A549 (cell line): ENCODE data around the gene USP46. TPM values are rescaled to one million over a fixed set of nuclear protein-coding genes. Genes with fewer than 3 reads are reported as not detected.

Source experiments
- ATAC-seq, 2 experiments: fragments of 200-7000 bp in 1 of 2; fragments of >200 bp in 1 of 2; cut with Nextera tagmentation in 1 of 2; cut with Tn5 transposase in 1 of 2; 3 replicates each; pipeline versions ENCODE4 v1.8.0 to v1.9.1; 2018 to 2020; ENCODE audit warnings: mild to moderate bottlenecking in 1 of 2, moderate library complexity in 1 of 2
- CTCF ChIA-PET: fragments of 300-600 bp; sonication (Branson Sonifier 250); formaldehyde crosslinking; extraction: SDS; loops from one replicate; lab custom pipeline; 2021; ENCODE audit warnings: antibody characterized with exemption, inconsistent platforms; lab: Yijun Ruan, JAX
- POLR2A ChIA-PET: fragments of 350-600 bp; formaldehyde crosslinking; extraction: SDS; loops from one replicate; lab custom pipeline; 2021; ENCODE audit warnings: antibody characterized with exemption, inconsistent platforms; lab: Yijun Ruan, JAX
- DNase-seq, 2 experiments: peaks; one replicate each; pipeline versions ENCODE4 v3.0.0 to v3.0.0-alpha.2; 2011 to 2016; ENCODE audit warnings: low read depth in 1 of 2, low spot score in 1 of 2
- FAIRE-seq: peaks from 2 replicates; lab custom pipeline; 2011; peaks lifted over from hg19 to GRCh38; lab: Jason Lieb, UNC
- H3K27ac ChIP-seq, 2 experiments: fragments of >200 bp; sonication (Bioruptor Twin); formaldehyde crosslinking; 3 replicates each; pipeline ENCODE4 v1.5.1; 2016 to 2017
- H3K4me1 ChIP-seq: fragments of >200 bp; sonication (Bioruptor Twin); formaldehyde crosslinking; 3 replicates; pipeline ENCODE4 v1.6.1; 2016
- H3K4me2 ChIP-seq: fragments of >200 bp; sonication (Bioruptor Twin); formaldehyde crosslinking; 3 replicates; pipeline ENCODE4 v1.6.1; 2016
- H3K4me3 ChIP-seq: fragments of >200 bp; sonication (Bioruptor Twin); formaldehyde crosslinking; 3 replicates; pipeline ENCODE4 v1.5.1; 2016
- H3K9me3 ChIP-seq: fragments of >200 bp; sonication (Bioruptor Twin); formaldehyde crosslinking; 3 replicates; pipeline ENCODE4 v1.6.1; 2016
- ATOH8 ChIP-seq: fragments of 250-450 bp; sonication (Bioruptor Pico); IDR thresholded peaks from 2 replicates; pipeline ENCODE4 v1.5.0; 2020; ENCODE audit warnings: low read depth, mild to moderate bottlenecking, moderate library complexity
- BCL3 ChIP-seq: fragments of >200 bp; sonication (Bioruptor Twin); formaldehyde crosslinking; IDR thresholded peaks from 3 replicates; pipeline ENCODE4 v1.6.1; 2016
- BHLHE40 ChIP-seq: IDR thresholded peaks from 2 replicates; pipeline ENCODE4 v1.6.1; 2012; ENCODE audit warnings: low read depth, low read length, inconsistent platforms
- CBX2 ChIP-seq: fragments of 200-600 bp; sonication (generic); IDR thresholded peaks from 2 replicates; pipeline ENCODE4 v1.6.1; 2016; ENCODE audit warnings: low read depth, mild to moderate bottlenecking, borderline replicate concordance
- EHMT2 ChIP-seq: fragments of 200-600 bp; sonication (generic); IDR thresholded peaks from 2 replicates; pipeline ENCODE4 v1.6.1; 2016; ENCODE audit warnings: antibody characterized with exemption, low read depth, mild to moderate bottlenecking, moderate library complexity
- HDAC2 ChIP-seq: fragments of 200-600 bp; sonication (generic); IDR thresholded peaks from 2 replicates; pipeline ENCODE4 v1.6.1; 2016
- HEYL ChIP-seq: fragments of 250-450 bp; sonication (Bioruptor Pico); IDR thresholded peaks from 2 replicates; pipeline ENCODE4 v1.8.0; 2021; ENCODE audit warnings: mild to moderate bottlenecking, moderate library complexity
- HOXA7 ChIP-seq: fragments of 250-450 bp; sonication (Bioruptor Pico); IDR thresholded peaks from 2 replicates; pipeline ENCODE4 v1.5.0; 2020; ENCODE audit warnings: mild to moderate bottlenecking, moderate library complexity
- HOXB5 ChIP-seq: fragments of 250-450 bp; sonication (Bioruptor Pico); IDR thresholded peaks from 2 replicates; pipeline ENCODE4 v1.5.0; 2020; ENCODE audit warnings: mild to moderate bottlenecking, moderate library complexity
- JUN ChIP-seq, 2 experiments: fragments of >200 bp; sonication (Bioruptor Twin); formaldehyde crosslinking; IDR thresholded peaks; 2 replicates in 1 of 2; 3 replicates in 1 of 2; pipeline ENCODE4 v1.6.1; 2016 to 2017
- KDM1A ChIP-seq: fragments of 200-600 bp; sonication (generic); IDR thresholded peaks from 2 replicates; pipeline ENCODE4 v1.6.1; 2016; ENCODE audit warnings: low read depth, mild to moderate bottlenecking
- MAZ ChIP-seq: fragments of 150-350 bp; IDR thresholded peaks from 2 replicates; pipeline ENCODE4 v1.6.1; 2014; ENCODE audit warnings: antibody characterized with exemption, low read depth, low read length, borderline replicate concordance
- NFE2L2 ChIP-seq: fragments of 150-350 bp; conservative IDR thresholded peaks from 2 replicates; pipeline ENCODE4 v1.6.1; 2014; ENCODE audit warnings: low read length
- NPAS2 ChIP-seq: fragments of 250-450 bp; sonication (Bioruptor Pico); IDR thresholded peaks from 2 replicates; pipeline ENCODE4 v1.8.0; 2022; ENCODE audit warnings: mild to moderate bottlenecking, moderate library complexity, borderline replicate concordance
- NR3C1 ChIP-seq: fragments of >200 bp; sonication (Bioruptor Twin); formaldehyde crosslinking; IDR thresholded peaks from 3 replicates; pipeline ENCODE4 v1.6.1; 2017
- PBX3 ChIP-seq: IDR thresholded peaks from 2 replicates; pipeline ENCODE4 v1.6.1; 2012
- RAD21 ChIP-seq, 2 experiments: fragments of >200 bp in 1 of 2; sonication (Bioruptor Twin) in 1 of 2; formaldehyde crosslinking in 1 of 2; IDR thresholded peaks in 1 of 2; conservative IDR thresholded peaks in 1 of 2; 2 replicates in 1 of 2; 3 replicates in 1 of 2; pipeline ENCODE4 v1.6.1; 2012 to 2018; ENCODE audit warnings: inconsistent platforms in 1 of 2
- SMC3 ChIP-seq: fragments of >200 bp; sonication (Bioruptor Twin); formaldehyde crosslinking; IDR thresholded peaks from 3 replicates; pipeline ENCODE4 v1.6.1; 2018; ENCODE audit warnings: inconsistent platforms
- SREBF2 ChIP-seq: fragments of 450-650 bp; IDR thresholded peaks from 2 replicates; pipeline ENCODE4 v1.6.1; 2014; ENCODE audit warnings: mild to moderate bottlenecking, moderate library complexity
- TP53 ChIP-seq: fragments of 250-450 bp; sonication (Bioruptor Pico); IDR thresholded peaks from 2 replicates; pipeline ENCODE4 v1.5.0; 2021; ENCODE audit warnings: mild to moderate bottlenecking, moderate library complexity
- ZC3H11A ChIP-seq: fragments of 450-650 bp; IDR thresholded peaks from 2 replicates; pipeline ENCODE4 v1.6.1; 2014; ENCODE audit warnings: antibody characterized with exemption, mild to moderate bottlenecking
- ZFP36 ChIP-seq: fragments of 450-650 bp; IDR thresholded peaks from 2 replicates; pipeline ENCODE4 v1.6.1; 2014; ENCODE audit warnings: borderline replicate concordance; ENCODE audit not compliant: partially characterized antibody
- ZSCAN20 ChIP-seq: fragments of 250-450 bp; sonication (Bioruptor Pico); IDR thresholded peaks from 2 replicates; pipeline ENCODE4 v1.8.0; 2022; ENCODE audit warnings: mild to moderate bottlenecking, moderate library complexity
- WGBS: methylation state at CpG from one replicate; pipeline ENCODE4 v1.1.6; 2017; ENCODE audit errors: missing lambda C conversion rate; 5-methylcytosine and 5-hydroxymethylcytosine counted together
- polyA plus RNA-seq, 4 experiments: library from polyadenylated mRNA; depleted of rRNA in 3 of 4; stranded (reverse); fragments of >200 nt; fragmentation: RNase III in 1 of 4; extraction: RNeasy Plus Mini Kit Qiagen cat#74134 plus additional on column Dnase treatment in 1 of 4; gene quantifications; 2 replicates in 3 of 4; 3 replicates in 1 of 4; pipeline ENCODE4 v1.2.3, GENCODE V29; 2011 to 2017
- TF ChIP-seq, protein P1 (sequence below): fragments of 450-650 bp; IDR thresholded peaks from 2 replicates; pipeline ENCODE4 v1.6.1; 2014; ENCODE audit warnings: antibody characterized with exemption
- TF ChIP-seq, protein P2 (sequence below): IDR thresholded peaks from 2 replicates; pipeline ENCODE4 v1.6.1; 2012
- TF ChIP-seq, protein P3 (sequence below): fragments of >200 bp; sonication (Bioruptor Twin); formaldehyde crosslinking; IDR thresholded peaks from 2 replicates; pipeline ENCODE4 v1.6.1; 2016

The USP46 gene
- polyA plus RNA-seq, 2 of the 4 experiments (the other 2 are of a cell fraction), result 5.6 to 15.9 TPM

DNA sequence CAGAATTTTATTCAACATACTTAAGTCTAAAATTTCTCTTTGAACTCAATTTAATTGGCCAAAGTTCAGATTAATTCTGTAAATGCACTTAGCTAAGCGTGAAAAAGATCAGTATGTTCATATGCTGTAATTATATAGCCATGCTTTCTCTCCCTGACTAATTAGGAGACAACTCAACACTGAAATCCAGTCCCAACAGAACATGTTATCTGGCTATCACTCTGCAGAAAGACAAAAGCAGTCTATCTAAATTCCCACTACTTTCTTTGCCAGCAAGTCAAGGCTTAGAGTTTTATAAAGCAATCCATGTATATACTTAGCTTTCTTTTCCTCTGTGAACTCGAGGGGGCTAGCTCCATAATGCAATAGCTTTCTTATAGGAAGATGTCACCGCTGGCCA is 16.0 kb upstream of the USP46 start:
- Histone ChIP-seq H3K27ac (no peak overlapping the region), H3K4me3 (no peak overlapping the region), H3K9me3 (no peaks in the 10 kb centered on the region), H3K4me2 (no peak overlapping the region), H3K4me1 (no peaks in the 10 kb centered on the region)
- ChIA-PET POLR2A (no interaction called here), CTCF (no interaction called here)
- DNase-seq, result no peak
- no peak for ATAC-seq
- FAIRE-seq, result no peak
- TF ChIP-seq BHLHE40 (no peak), ZSCAN20 (CRISPR knock-in tag) (no peak), NFE2L2 (no peak), NR3C1 (no peak), ATOH8 (CRISPR knock-in tag) (no peak), CBX2 (no peak), HOXA7 (CRISPR knock-in tag) (no peak), ZFP36 (no peak), ZC3H11A (no peak), TP53 (CRISPR knock-in tag) (no peak), PBX3 (no peak), HOXB5 (CRISPR knock-in tag) (no peak), JUN (IDR thresholded peaks at IDR 0.05) (no peak), KDM1A (no peak), HEYL (CRISPR knock-in tag) (no peak)
- TF ChIP-seq, protein P1, sequence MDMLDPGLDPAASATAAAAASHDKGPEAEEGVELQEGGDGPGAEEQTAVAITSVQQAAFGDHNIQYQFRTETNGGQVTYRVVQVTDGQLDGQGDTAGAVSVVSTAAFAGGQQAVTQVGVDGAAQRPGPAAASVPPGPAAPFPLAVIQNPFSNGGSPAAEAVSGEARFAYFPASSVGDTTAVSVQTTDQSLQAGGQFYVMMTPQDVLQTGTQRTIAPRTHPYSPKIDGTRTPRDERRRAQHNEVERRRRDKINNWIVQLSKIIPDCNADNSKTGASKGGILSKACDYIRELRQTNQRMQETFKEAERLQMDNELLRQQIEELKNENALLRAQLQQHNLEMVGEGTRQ, result no peak
- TF ChIP-seq, protein P2, sequence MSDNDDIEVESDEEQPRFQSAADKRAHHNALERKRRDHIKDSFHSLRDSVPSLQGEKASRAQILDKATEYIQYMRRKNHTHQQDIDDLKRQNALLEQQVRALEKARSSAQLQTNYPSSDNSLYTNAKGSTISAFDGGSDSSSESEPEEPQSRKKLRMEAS, result no peak
- TF ChIP-seq, protein P3, sequence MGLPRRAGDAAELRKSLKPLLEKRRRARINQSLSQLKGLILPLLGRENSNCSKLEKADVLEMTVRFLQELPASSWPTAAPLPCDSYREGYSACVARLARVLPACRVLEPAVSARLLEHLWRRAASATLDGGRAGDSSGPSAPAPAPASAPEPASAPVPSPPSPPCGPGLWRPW, result no peak
- WGBS, result 35% methylated on average over 3 of the region's 3 CpGs

DNA sequence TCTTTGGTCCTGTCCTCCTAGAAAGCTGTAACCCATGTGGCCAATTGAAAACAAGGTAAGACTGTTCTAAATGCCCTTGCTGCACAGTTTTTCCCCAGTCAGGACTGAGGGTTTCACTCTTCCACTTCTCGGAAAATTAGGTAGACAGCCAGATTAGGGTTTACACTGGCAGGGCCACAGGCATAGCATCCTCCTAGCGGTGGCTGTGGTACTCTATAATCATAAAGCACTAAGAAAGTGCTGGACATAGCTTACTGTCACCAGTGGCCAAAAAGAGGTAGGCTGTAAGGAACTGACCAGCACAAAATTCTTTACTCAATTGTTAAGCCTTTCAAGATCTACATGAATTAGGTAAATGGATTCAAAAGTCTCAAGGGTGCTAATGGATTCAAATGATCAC is 11.6 kb upstream of the USP46 start:
- Histone ChIP-seq H3K4me1 (no peaks in the 10 kb centered on the region), H3K27ac (no peak overlapping the region), H3K9me3 (no peaks in the 10 kb centered on the region), H3K4me2 (no peak overlapping the region), H3K4me3 (no peak overlapping the region)
- ATAC-seq (no peak), FAIRE-seq (no peak), DNase-seq (no peak)
- WGBS, result 87% methylated on average over 2 of the region's 2 CpGs
- POLR2A ChIA-PET, result no interaction called here
- CTCF ChIA-PET, result interaction anchor here (1.1 to 1.2 kb wide), 2 partner anchors 11 to 125 kb away, joined by 3 to 5 read pairs; no protein-coding TSS in a partner anchor
- TF ChIP-seq HDAC2 (no peak), SREBF2 (no peak)

DNA sequence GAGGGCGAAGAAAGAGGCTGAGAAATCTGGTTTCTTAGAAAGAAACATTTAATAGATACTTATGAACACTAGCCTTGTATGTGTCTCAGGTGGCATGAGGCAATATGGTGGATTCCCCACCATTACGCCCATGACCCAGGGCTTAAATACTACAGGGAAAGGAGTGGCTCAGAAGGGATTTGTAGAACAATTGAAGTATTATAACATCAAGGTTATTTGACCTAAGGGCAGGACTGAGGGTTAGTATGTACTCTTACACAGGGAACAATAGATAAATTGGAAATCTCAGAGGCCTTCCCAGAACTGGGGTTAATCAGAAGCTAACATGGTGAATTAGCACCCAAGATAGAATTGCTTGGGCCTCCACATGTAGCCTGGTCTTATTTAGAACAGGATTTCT is 11.0 kb upstream of the USP46 start:
- TF ChIP-seq NPAS2 (CRISPR knock-in tag) (no peak), RAD21 (conservative IDR thresholded peaks at IDR 0.05 in 1 of 2, IDR thresholded peaks at IDR 0.05 in 1 of 2) (no peak), SREBF2 (no peak), EHMT2 (no peak), NFE2L2 (no peak), HEYL (CRISPR knock-in tag) (no peak), BCL3 (no peak), SMC3 (no peak), HOXB5 (CRISPR knock-in tag) (no peak), MAZ (no peak)
- TF ChIP-seq, all 56 proteins: peak for 0

More for the DNA sequence above, 11.0 kb upstream of the USP46 start:
- H3K27ac ChIP-seq, result no peak overlapping the region
- 67% methylated on average over 2 of the region's 2 CpGs for WGBS
- no peak overlapping the region for H3K4me2 ChIP-seq
- no peak overlapping the region for H3K4me3 ChIP-seq
- ChIA-PET CTCF (interaction anchor here (1.1 to 1.2 kb wide), 2 partner anchors 10 to 124 kb away, joined by 3 to 5 read pairs; no protein-coding TSS in a partner anchor), POLR2A (no interaction called here)
- FAIRE-seq (no peak), DNase-seq (no peak), ATAC-seq (no peak)
- no peaks in the 10 kb centered on the region for H3K9me3 ChIP-seq
- H3K4me1 ChIP-seq, result no peaks in the 10 kb centered on the region
